OCI-LY1 (cell line): ENCODE measurements around the gene AQP7.
A peak's percentile ranks its signal among the peaks of the same experiment; 100 is the strongest.
"Not testable (repeated sequence)": the region's sequence is repeated elsewhere in the genome, so short reads cannot be mapped to it uniquely, and the experiment has no call there.

Source experiments
- H2AFZ ChIP-seq: fragments of 200-600 bp; sonication (generic), shearing (Covaris generic); 2 replicates; pipeline ENCODE4 v1.6.0; 2014; ENCODE audit warnings: antibody characterized with exemption, mild to moderate bottlenecking, low read length
- H3F3A ChIP-seq: fragments of 200-600 bp; sonication (generic), shearing (Covaris generic); 2 replicates; pipeline ENCODE4 v1.6.0; 2014; ENCODE audit warnings: mild to moderate bottlenecking, antibody characterized with exemption, low read length, moderate library complexity; ENCODE audit not compliant: insufficient read depth
- H3K27ac ChIP-seq: fragments of 200-600 bp; sonication (generic); 2 replicates; pipeline ENCODE4 v1.5.1; 2014; ENCODE audit warnings: low read length, mixed run types, mild to moderate bottlenecking, low read depth; ENCODE audit not compliant: poor library complexity, severe bottlenecking
- H3K27me3 ChIP-seq: fragments of 200-600 bp; sonication (generic); 2 replicates; pipeline ENCODE4 v1.6.0; 2014; ENCODE audit warnings: antibody characterized with exemption, mild to moderate bottlenecking, low read length, moderate library complexity; ENCODE audit not compliant: insufficient read depth
- H3K36me3 ChIP-seq: fragments of 200-600 bp; sonication (generic); 2 replicates; pipeline ENCODE4 v1.6.1; 2014; ENCODE audit warnings: mild to moderate bottlenecking, antibody characterized with exemption, low read length, moderate library complexity, mixed read lengths; ENCODE audit not compliant: insufficient read depth
- H3K4me1 ChIP-seq: fragments of 200-600 bp; sonication (generic); 2 replicates; pipeline ENCODE4 v1.5.1; 2014; ENCODE audit warnings: mild to moderate bottlenecking, low read length, moderate library complexity; ENCODE audit not compliant: insufficient read depth, severe bottlenecking
- H3K4me2 ChIP-seq: fragments of 200-600 bp; sonication (generic), shearing (Covaris generic); 2 replicates; pipeline ENCODE4 v1.6.1; 2014; ENCODE audit warnings: low read length
- H3K4me3 ChIP-seq: fragments of 200-600 bp; sonication (generic); 2 replicates; pipeline ENCODE4 v1.5.1; 2014; ENCODE audit warnings: low read length, low read depth, mild to moderate bottlenecking, mixed read lengths; ENCODE audit not compliant: poor library complexity, severe bottlenecking
- H3K79me2 ChIP-seq: fragments of 200-600 bp; shearing (Covaris generic); 2 replicates; pipeline ENCODE4 v1.6.1; 2016; ENCODE audit warnings: mixed run types, low read length, mixed read lengths; ENCODE audit not compliant: insufficient read depth
- H3K9ac ChIP-seq: fragments of 200-600 bp; sonication (generic), shearing (Covaris generic); 2 replicates; pipeline ENCODE4 v1.6.1; 2014; ENCODE audit warnings: mild to moderate bottlenecking, low read length, mixed read lengths
- H3K9me2 ChIP-seq: fragments of 200-600 bp; sonication (generic), shearing (Covaris generic); 2 replicates; pipeline ENCODE4 v1.6.1; 2014; ENCODE audit warnings: low read depth, mild to moderate bottlenecking, low read length, mixed read lengths
- H3K9me3 ChIP-seq: fragments of 200-600 bp; shearing (Covaris generic); 2 replicates; pipeline ENCODE4 v1.6.1; 2014; ENCODE audit warnings: low read length, mixed read lengths
- H4K20me1 ChIP-seq: fragments of 200-600 bp; sonication (generic), shearing (Covaris generic); 2 replicates; pipeline ENCODE4 v1.6.0; 2016; ENCODE audit warnings: mild to moderate bottlenecking, low read length; ENCODE audit not compliant: insufficient read depth
- EZH2 ChIP-seq: fragments of 200-600 bp; sonication (generic), shearing (Covaris generic); IDR thresholded peaks from 2 replicates; pipeline ENCODE4 v1.8.0; 2017; ENCODE audit warnings: borderline replicate concordance, mixed run types, mild to moderate bottlenecking, antibody characterized with exemption, low read length, moderate library complexity, mixed read lengths
- TF ChIP-seq, protein P1 (sequence below): fragments of 200-600 bp; sonication (generic), shearing (Covaris generic); IDR thresholded peaks from 2 replicates; pipeline ENCODE4 v1.5.1; 2017; ENCODE audit warnings: mild to moderate bottlenecking, antibody characterized with exemption, low read length, moderate library complexity, mixed read lengths

The AQP7 gene

DNA sequence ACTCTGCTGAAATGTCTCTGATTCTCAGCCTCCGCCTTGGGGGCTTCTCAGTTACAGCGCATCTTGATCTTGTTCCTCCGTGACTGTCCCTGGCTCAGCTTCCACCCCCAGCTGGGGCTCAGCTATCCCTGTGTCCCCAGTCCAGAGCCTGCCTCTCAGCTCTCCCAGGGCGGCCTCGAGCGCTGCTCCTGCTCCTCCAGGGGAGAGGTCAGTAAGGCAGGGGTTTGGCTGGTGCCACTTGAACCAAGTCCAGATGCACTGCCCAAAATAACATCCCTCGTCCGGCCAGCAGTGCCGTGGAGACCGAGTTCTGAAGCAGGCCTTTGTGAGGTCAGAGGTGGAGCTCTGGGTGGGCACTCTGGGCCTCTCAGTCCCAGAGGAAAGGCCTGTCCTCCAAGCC is at the start of gene AQP7:
AQP7 (minus strand) TSS at position 198 of the 400 bp plus-strand sequence. CDS start 1,306 bp downstream, outside the sequence.
- not testable (repeated sequence) for H3K4me1 ChIP-seq, H2AFZ ChIP-seq, H3K27me3 ChIP-seq, H3K9me2 ChIP-seq, H3K9ac ChIP-seq, H3K27ac ChIP-seq, H3K9me3 ChIP-seq, H4K20me1 ChIP-seq, H3K4me2 ChIP-seq, H3K4me3 ChIP-seq, H3K36me3 ChIP-seq, H3K79me2 ChIP-seq, H3F3A ChIP-seq

DNA sequence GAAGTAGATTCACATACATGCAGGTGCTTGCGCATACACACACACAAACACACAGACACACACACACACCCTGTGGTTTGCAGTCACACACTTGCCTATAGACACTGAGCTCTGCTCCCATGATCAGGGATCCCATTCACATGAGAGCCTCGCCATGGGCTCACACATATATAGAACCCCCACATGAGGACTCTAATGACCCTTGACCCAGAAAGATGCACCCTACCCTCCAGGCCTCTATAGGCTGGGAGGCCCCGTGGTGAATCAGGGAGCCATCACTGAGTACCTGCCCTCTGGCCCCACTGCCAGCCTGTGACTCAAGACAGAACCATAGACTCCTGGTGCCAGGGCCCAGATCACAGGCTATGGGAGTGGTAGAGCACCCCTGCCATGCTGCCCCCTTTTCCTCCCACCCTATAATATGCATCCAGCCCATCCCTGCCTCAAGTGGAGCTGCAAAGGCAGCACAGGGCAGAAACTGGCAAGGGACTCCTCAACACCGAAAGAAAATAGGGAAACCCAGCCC is 48.3 kb upstream of the AQP7 start:
- no peaks in the 10 kb centered on the region for H3K27me3 ChIP-seq
- no peaks in the 10 kb centered on the region for H3K36me3 ChIP-seq
- H3K79me2 ChIP-seq = no peaks in the 10 kb centered on the region
- H3K9me2 ChIP-seq = no peaks in the 10 kb centered on the region
- no peak overlapping the region for H3K4me2 ChIP-seq
- no peak overlapping the region for H3K9ac ChIP-seq
- no peak overlapping the region for H2AFZ ChIP-seq
- H3K9me3 ChIP-seq = no peaks in the 10 kb centered on the region
- no peak overlapping the region for H3K4me3 ChIP-seq
- no peaks in the 10 kb centered on the region for H3F3A ChIP-seq
- H3K27ac ChIP-seq = no peak overlapping the region
- no peaks in the 10 kb centered on the region for H4K20me1 ChIP-seq
- TF ChIP-seq EZH2 = no peak
- H3K4me1 ChIP-seq = peaks cover 46% of the 10 kb centered on the region

DNA sequence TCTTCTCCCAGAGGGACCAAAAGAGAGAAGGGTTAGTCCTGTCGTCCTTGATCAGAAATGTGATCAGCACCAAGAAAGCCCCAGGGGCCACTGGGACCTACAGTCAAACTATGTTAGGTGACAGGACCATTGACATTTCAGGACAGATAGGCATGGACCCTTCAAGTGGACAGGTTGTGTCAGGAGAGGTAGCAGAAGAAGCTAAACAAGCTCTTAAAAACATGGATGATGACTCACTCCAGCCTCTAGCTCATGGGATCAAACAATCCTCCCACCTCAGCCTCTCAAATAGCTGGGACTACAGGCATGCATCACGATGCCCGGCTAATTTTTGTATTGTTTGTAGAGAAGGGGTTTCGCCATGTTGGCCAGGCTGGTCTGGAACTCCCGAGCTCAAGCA is 47.3 kb upstream of the AQP7 start:
- Histone ChIP-seq H3K79me2 (no peaks in the 10 kb centered on the region), H3K9ac (no peak overlapping the region), H3K4me1 (peaks cover 47% of the 10 kb centered on the region), H3K27ac (no peak overlapping the region), H3K9me3 (no peaks in the 10 kb centered on the region), H3K36me3 (no peaks in the 10 kb centered on the region), H3K9me2 (no peaks in the 10 kb centered on the region), H3K4me3 (no peak overlapping the region), H2AFZ (no peak overlapping the region), H4K20me1 (no peaks in the 10 kb centered on the region), H3K27me3 (no peaks in the 10 kb centered on the region), H3F3A (no peaks in the 10 kb centered on the region), H3K4me2 (no peak overlapping the region)
- TF ChIP-seq EZH2 = no peak
- TF ChIP-seq, protein P1, sequence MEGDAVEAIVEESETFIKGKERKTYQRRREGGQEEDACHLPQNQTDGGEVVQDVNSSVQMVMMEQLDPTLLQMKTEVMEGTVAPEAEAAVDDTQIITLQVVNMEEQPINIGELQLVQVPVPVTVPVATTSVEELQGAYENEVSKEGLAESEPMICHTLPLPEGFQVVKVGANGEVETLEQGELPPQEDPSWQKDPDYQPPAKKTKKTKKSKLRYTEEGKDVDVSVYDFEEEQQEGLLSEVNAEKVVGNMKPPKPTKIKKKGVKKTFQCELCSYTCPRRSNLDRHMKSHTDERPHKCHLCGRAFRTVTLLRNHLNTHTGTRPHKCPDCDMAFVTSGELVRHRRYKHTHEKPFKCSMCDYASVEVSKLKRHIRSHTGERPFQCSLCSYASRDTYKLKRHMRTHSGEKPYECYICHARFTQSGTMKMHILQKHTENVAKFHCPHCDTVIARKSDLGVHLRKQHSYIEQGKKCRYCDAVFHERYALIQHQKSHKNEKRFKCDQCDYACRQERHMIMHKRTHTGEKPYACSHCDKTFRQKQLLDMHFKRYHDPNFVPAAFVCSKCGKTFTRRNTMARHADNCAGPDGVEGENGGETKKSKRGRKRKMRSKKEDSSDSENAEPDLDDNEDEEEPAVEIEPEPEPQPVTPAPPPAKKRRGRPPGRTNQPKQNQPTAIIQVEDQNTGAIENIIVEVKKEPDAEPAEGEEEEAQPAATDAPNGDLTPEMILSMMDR = no peak

DNA sequence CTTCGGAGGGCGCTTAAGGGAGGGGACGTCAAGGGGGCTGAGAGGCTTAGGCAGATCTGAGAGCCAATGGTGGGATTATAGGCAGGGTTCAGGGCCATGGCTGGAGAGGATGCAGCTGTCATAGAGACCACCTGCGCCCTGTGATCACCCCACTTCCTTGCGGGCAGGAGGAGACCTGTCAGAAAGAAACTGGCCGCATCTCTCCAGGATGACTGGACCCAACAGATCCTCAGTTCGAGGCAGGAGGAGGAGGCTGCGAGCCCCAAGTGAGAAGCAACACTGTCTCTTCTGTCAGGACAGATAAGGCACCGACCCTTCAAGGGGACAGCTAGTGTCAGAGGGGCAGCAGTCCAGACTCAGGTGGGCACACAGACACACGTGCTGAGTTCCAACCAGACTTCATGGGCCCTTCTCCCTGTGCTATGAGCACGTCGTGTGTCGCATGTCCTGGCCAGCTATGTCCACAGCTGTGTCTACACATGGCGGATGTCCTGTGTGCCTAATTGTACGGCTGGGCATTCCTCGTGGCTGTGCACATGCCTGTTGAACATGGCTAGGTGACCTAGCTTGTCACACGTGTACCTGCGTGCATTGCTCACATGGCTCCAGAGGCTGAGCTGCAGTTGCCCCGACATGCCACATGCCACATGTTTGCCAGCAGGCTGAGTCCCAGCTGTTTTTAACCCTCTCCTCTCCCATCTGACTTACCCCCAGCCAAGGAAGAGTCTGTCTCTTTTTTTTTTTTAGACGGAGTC is 45.6 kb upstream of the AQP7 start:
- Histone ChIP-seq H3K4me2 (peak overlapping the region; percentile 83), H3K79me2 (no peaks in the 10 kb centered on the region), H2AFZ (no peak overlapping the region), H3K27ac (no peak overlapping the region), H3K36me3 (no peaks in the 10 kb centered on the region), H3K27me3 (no peaks in the 10 kb centered on the region), H3K9ac (peak overlapping the region; percentile 44; the same call in 1 of the 2 replicates), H4K20me1 (no peaks in the 10 kb centered on the region), H3K9me3 (no peaks in the 10 kb centered on the region), H3F3A (no peaks in the 10 kb centered on the region), H3K9me2 (no peaks in the 10 kb centered on the region), H3K4me3 (peak overlapping the region; percentile 64), H3K4me1 (peaks cover 30% of the 10 kb centered on the region)
- TF ChIP-seq, protein P1 = no peak
- TF ChIP-seq EZH2 = no peak
